K562 (cell line): ENCODE measurements around the gene PARP9.

Source experiments
- CTCF ChIP-seq, 3 experiments: IDR thresholded peaks in 2 of 3; conservative IDR thresholded peaks in 1 of 3; 2 replicates each; pipeline ENCODE4 v1.5.1; 2011 to 2012; ENCODE audit warnings: low read length in 3 of 3, mild to moderate bottlenecking in 3 of 3, control low read depth in 2 of 3, improper control_type of control experiment in 1 of 3, inconsistent platforms in 1 of 3, low read depth in 1 of 3, mixed read lengths in 1 of 3, moderate library complexity in 1 of 3; ENCODE audit not compliant: insufficient read depth in 2 of 3
- DNMT1 ChIP-seq: fragments of 450-650 bp; IDR thresholded peaks from 2 replicates; pipeline ENCODE4 v1.6.1; 2016; ENCODE audit warnings: antibody characterized with exemption, mild to moderate bottlenecking
- TCF7 ChIP-seq: sonication (generic); IDR thresholded peaks from 2 replicates; pipeline ENCODE4 v1.6.1; 2016; ENCODE audit warnings: antibody characterized with exemption, borderline replicate concordance
- ZBTB7A ChIP-seq: IDR thresholded peaks from 2 replicates; pipeline ENCODE4 v1.6.1; 2011; ENCODE audit warnings: low read depth, mild to moderate bottlenecking, low read length, moderate library complexity, borderline replicate concordance; ENCODE audit not compliant: control insufficient read depth
- ZNF232 ChIP-seq: sonication (generic); formaldehyde crosslinking; IDR thresholded peaks from 2 replicates; pipeline ENCODE4 v1.8.0; 2022; ENCODE audit warnings: mild to moderate bottlenecking, missing genetic modification reagents

- no peak for TF ChIP-seq DNMT1
- no peak for TF ChIP-seq ZBTB7A
- TF ChIP-seq CTCF (IDR thresholded peaks at IDR 0.05 in 2 of 3, conservative IDR thresholded peaks at IDR 0.05 in 1 of 3; ENCODE audit: insufficient read depth in 2 of 3, low read depth in 1 of 3, low read length in 3 of 3), result no peak
- TF ChIP-seq ZNF232, result no peak
- TF ChIP-seq TCF7, result no peak
Observed at GRCh38 chr3:122576174-122576940, 12.3 kb upstream of the PARP9 start.
